H1 (cell line): ENCODE data around the gene RPL14.

Experiments
- ATF3 ChIP-seq: IDR thresholded peaks from 2 replicates; pipeline ENCODE4 v1.6.1; 2011; ENCODE audit warnings: low read depth, mild to moderate bottlenecking, low read length; ENCODE audit not compliant: insufficient read depth
- CHD1 ChIP-seq: IDR thresholded peaks from 2 replicates; pipeline ENCODE4 v1.6.1; 2012; ENCODE audit warnings: low read depth, low read length, improper control_type of control experiment
- CTCF ChIP-seq, 3 experiments: IDR thresholded peaks; 1 replicate in 2 of 3; 2 replicates in 1 of 3; pipeline versions ENCODE4 v1.5.1 to v1.6.1; 2011; ENCODE audit warnings: low read length in 3 of 3, mild to moderate bottlenecking in 3 of 3, inconsistent platforms in 2 of 3, low read depth in 1 of 3, moderate library complexity in 1 of 3; ENCODE audit not compliant: insufficient read depth in 1 of 3; ENCODE audit errors: control extremely low read depth in 1 of 3
- FOSL1 ChIP-seq: IDR thresholded peaks from 2 replicates; pipeline ENCODE4 v1.6.1; 2011; ENCODE audit warnings: mild to moderate bottlenecking, low read depth, low read length, moderate library complexity; ENCODE audit not compliant: insufficient read depth
- JUN ChIP-seq: IDR thresholded peaks from 2 replicates; pipeline ENCODE4 v1.6.1; 2011; ENCODE audit warnings: low read depth, mild to moderate bottlenecking, improper control_type of control experiment, low read length
- PHF8 ChIP-seq: fragments of 200-600 bp; sonication (generic); conservative IDR thresholded peaks from 2 replicates; pipeline ENCODE4 v1.7.1; 2012; ENCODE audit warnings: low read depth, mild to moderate bottlenecking, inconsistent platforms, low read length, moderate library complexity
- RFX5 ChIP-seq: IDR thresholded peaks from 2 replicates; pipeline ENCODE4 v1.6.1; 2011; ENCODE audit warnings: low read depth, low read length, improper control_type of control experiment, borderline replicate concordance
- SP2 ChIP-seq: IDR thresholded peaks from 2 replicates; pipeline ENCODE4 v1.6.1; 2012; ENCODE audit warnings: mild to moderate bottlenecking, low read length, inconsistent platforms
- USF2 ChIP-seq: IDR thresholded peaks from 2 replicates; pipeline ENCODE4 v1.6.1; 2011; ENCODE audit warnings: low read length, improper control_type of control experiment

DNA sequence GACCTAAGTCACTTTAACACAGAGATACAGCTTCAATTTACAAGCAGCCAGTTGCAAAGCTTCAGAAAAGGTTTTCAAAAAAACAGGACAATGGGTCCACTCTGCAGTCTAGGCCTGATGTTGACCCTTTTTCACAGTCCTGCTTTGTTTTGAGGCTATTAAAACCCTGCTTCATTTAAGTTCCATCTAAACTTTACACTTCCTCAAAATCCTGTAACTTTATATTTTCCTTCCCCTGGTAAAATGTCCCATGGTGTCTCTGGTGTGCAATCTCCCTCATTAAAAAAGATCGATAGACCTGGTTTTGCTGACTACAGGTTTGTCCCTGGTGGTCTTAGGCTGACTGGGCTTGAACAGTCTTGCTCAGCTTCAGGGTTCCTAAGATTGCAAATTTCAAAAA, 5.1 kb upstream of the RPL14 start:
- TF ChIP-seq CTCF (IDR thresholded peaks at IDR 0.05; ENCODE audit: control extremely low read depth in 1 of 3, insufficient read depth in 1 of 3, low read depth in 1 of 3, low read length in 3 of 3) (no peak), USF2 (no peak), FOSL1 (no peak), RFX5 (no peak), PHF8 (no peak), ATF3 (no peak), CHD1 (no peak), SP2 (no peak), JUN (no peak)
